Neural crest cell (in vitro differentiated cells): ENCODE data around the gene ATP5F1E. TPM values are rescaled to one million over a fixed set of nuclear protein-coding genes. Genes with fewer than 3 reads are reported as not detected.

Source experiments
- DNase-seq: peaks from one replicate; pipeline ENCODE4 v3.0.0; 2021; ENCODE audit warnings: low read depth, mixed read lengths, low spot score
- H3K27ac Mint-ChIP-seq: one replicate; pipeline ENCODE4 v1.8.0; 2021; ENCODE audit warnings: mild to moderate bottlenecking, mixed read lengths; ENCODE audit not compliant: unreplicated experiment
- H3K27me3 Mint-ChIP-seq: 2 replicates; pipeline ENCODE4 v1.8.0; 2021; ENCODE audit warnings: low read depth, mild to moderate bottlenecking, mixed read lengths
- H3K36me3 Mint-ChIP-seq: 2 replicates; pipeline ENCODE4 v1.8.0; 2021; ENCODE audit warnings: low read depth, mild to moderate bottlenecking, mixed read lengths
- H3K4me1 Mint-ChIP-seq: 2 replicates; pipeline ENCODE4 v1.8.0; 2021; ENCODE audit warnings: mixed read lengths
- H3K4me3 Mint-ChIP-seq: one replicate; pipeline ENCODE4 v1.8.0; 2021; ENCODE audit warnings: mild to moderate bottlenecking, mixed read lengths
- H3K9me3 Mint-ChIP-seq: 2 replicates; pipeline ENCODE4 v1.8.0; 2021; ENCODE audit warnings: mixed read lengths
- total RNA-seq: library from RNA; stranded (reverse); gene quantifications from 2 replicates; pipeline ENCODE4 v1.2.1, GENCODE V29; 2021
- TF ChIP-seq, protein P1 (sequence below): fragments of 200-600 bp; sonication (generic); conservative IDR thresholded peaks from 2 replicates; pipeline ENCODE4 v1.5.0; 2021; ENCODE audit warnings: antibody characterized with exemption, mild to moderate bottlenecking

Gene ATP5F1E
- total RNA-seq, 1 donor from 2014 or later: 66.0 TPM

DNA sequence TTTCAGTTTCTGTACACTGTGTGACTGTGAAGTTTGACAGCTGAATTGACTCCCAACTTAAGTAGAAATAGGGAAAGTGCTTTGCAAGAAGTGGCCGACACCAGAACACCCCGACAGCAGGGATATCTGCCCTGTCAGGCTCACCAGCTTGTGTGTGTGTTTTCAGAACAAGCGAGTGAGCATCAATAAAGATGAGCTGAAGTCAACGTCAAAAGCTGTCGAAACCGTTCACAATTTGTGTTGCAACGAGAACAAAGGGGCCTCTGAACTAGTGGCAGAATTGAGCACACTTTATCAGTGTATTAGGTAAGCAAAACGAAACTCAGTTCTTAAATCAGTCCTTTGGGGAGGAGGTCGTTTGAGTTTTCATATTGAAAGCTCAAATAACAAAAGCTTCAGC, 40.4 kb downstream of the ATP5F1E start:
- DNase-seq: no peak
- Mint-ChIP-seq H3K4me3 (no peak overlapping the region), H3K27me3 (no peaks in the 10 kb centered on the region), H3K4me1 (peaks cover 3% of the 10 kb centered on the region), H3K27ac (no peak overlapping the region), H3K36me3 (peaks cover 22% of the 10 kb centered on the region), H3K9me3 (no peaks in the 10 kb centered on the region)
- TF ChIP-seq, protein P1, sequence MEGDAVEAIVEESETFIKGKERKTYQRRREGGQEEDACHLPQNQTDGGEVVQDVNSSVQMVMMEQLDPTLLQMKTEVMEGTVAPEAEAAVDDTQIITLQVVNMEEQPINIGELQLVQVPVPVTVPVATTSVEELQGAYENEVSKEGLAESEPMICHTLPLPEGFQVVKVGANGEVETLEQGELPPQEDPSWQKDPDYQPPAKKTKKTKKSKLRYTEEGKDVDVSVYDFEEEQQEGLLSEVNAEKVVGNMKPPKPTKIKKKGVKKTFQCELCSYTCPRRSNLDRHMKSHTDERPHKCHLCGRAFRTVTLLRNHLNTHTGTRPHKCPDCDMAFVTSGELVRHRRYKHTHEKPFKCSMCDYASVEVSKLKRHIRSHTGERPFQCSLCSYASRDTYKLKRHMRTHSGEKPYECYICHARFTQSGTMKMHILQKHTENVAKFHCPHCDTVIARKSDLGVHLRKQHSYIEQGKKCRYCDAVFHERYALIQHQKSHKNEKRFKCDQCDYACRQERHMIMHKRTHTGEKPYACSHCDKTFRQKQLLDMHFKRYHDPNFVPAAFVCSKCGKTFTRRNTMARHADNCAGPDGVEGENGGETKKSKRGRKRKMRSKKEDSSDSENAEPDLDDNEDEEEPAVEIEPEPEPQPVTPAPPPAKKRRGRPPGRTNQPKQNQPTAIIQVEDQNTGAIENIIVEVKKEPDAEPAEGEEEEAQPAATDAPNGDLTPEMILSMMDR: no peak

DNA sequence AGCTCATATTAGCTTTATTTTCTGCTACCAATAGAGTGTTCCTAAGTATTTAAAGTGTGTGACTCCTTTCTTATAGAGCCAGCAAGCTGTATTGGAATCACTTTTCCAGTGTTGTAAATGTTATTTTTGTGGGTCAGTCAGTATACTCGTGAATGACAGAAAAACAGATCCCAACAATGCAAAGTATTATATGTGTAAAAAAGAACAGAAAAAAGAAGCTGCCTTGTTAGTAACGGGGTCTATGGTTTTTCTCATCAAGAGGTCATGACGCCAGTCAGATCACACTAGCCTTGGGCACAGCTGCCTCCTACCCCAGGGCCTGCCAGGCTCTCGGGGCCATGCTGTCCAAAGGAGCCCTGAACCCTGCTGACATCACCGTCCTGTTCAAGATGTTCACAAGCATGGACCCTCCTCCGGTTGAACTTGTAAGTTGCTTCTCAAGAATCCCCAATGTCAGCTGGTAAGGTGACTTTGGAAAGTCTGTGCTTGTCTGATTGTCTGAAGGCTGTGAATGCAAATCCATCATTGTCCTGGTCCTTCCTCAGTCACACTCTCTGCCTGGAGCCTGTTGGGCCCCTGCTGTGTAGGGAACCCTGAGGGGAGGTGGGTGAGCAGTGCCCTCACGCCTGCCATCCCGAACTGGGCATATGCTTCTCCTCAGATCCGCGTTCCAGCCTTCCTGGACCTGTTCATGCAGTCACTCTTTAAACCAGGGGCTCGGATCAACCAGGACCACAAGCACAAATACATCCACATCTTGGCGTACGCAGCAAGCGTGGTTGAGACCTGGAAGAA, 41.3 kb downstream of the ATP5F1E start:
- Mint-ChIP-seq H3K9me3 (no peaks in the 10 kb centered on the region), H3K36me3 (peaks cover 24% of the 10 kb centered on the region), H3K27me3 (no peaks in the 10 kb centered on the region), H3K4me3 (no peak overlapping the region), H3K27ac (peak overlapping the region; percentile 57), H3K4me1 (peaks cover 4% of the 10 kb centered on the region)
- TF ChIP-seq, protein P1: no peak
- no peak for DNase-seq

DNA sequence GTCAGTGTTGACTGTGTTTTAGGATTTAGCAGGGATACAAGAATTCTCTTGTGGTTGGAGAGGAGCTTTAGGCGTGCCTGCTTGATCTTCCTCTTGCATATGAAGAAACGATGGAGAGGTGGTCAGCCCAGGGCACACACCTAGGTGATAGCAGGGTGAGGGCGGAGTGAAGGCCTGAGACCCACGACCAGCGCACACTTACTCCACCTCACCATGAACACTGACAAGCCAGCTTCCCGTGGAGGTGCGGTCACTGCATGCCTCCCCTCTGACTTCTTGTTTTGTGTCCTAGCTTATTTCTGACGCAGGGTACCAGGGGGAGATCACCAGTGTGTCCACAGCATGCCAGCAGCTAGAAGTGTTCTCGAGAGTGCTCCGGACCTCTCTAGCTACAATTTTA, 42.9 kb downstream of the ATP5F1E start:
- peaks cover 14% of the 10 kb centered on the region for H3K4me1 Mint-ChIP-seq
- H3K4me3 Mint-ChIP-seq: no peak overlapping the region
- no peaks in the 10 kb centered on the region for H3K27me3 Mint-ChIP-seq
- no peak for DNase-seq
- peaks cover 20% of the 10 kb centered on the region for H3K36me3 Mint-ChIP-seq
- no peaks in the 10 kb centered on the region for H3K9me3 Mint-ChIP-seq
- H3K27ac Mint-ChIP-seq: no peak overlapping the region
- TF ChIP-seq, protein P1: no peak

DNA sequence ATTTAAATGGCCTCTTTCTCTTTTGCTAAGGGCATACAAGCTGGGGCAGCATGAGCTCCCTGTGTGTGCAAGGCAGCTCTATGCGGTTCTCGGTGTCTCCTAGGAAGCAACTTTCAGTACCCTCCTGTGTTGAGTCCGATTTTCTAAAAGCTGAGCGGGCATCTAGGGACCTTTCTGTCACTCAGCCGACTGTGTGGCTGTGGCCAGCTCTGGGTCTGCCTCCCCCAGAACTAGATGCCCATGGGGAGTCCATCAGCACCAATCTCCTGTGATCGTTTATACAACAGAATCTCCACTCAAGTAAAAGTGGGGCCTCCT, 43.6 kb downstream of the ATP5F1E start:
- no peak for DNase-seq
- H3K4me3 Mint-ChIP-seq: no peak overlapping the region
- no peaks in the 10 kb centered on the region for H3K9me3 Mint-ChIP-seq
- H3K27ac Mint-ChIP-seq: no peak overlapping the region
- H3K4me1 Mint-ChIP-seq: peaks cover 20% of the 10 kb centered on the region
- H3K36me3 Mint-ChIP-seq: peaks cover 17% of the 10 kb centered on the region
- TF ChIP-seq, protein P1: no peak
- no peaks in the 10 kb centered on the region for H3K27me3 Mint-ChIP-seq

DNA sequence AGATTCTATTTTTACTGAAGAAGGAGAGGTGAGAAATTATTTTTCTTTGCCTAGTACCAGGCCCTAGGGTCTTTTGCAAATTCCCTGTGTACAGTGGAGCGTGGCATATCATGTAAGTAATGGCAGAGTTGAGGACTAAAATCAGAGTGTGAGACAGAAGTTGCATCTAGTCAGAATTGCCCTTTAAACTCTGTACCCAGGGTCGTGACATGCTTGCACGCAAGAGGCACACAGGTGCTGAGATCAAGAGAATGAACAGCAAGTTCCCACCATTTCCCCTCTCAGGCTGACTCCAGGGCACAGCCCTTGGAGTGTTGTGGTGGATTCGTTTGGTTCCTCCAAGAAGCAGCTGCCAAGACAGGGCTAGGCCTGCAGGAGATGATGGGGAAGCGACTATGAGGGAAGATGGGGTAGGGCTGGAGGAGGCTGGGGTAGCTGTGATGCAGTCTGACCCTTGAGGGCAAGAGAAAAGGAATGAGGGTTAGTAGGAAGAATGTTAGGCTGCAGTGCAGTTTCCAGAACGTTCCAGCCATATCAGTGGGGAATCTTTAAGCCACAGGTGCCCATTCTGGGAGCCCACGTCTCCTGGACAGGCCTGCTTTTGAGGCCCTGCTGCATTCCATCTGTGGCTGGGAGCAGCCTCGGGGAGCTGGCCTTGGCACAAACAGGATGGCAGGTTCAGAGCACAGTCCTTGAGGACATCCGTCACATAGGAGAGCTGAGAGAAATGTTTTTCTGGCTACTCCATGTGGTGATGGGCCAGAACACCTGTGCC, 44.2 kb downstream of the ATP5F1E start:
- no peaks in the 10 kb centered on the region for H3K27me3 Mint-ChIP-seq
- peaks cover 17% of the 10 kb centered on the region for H3K36me3 Mint-ChIP-seq
- no peak for DNase-seq
- no peak overlapping the region for H3K4me3 Mint-ChIP-seq
- H3K9me3 Mint-ChIP-seq: no peaks in the 10 kb centered on the region
- H3K4me1 Mint-ChIP-seq: peaks cover 21% of the 10 kb centered on the region
- TF ChIP-seq, protein P1: no peak
- no peak overlapping the region for H3K27ac Mint-ChIP-seq
